ENCODE results near the gene FCN3. TPM values are rescaled to one million over a fixed set of nuclear protein-coding genes. Genes with fewer than 3 reads are reported as not detected.
"Not testable (repeated sequence)": the region's sequence is repeated elsewhere in the genome, so short reads cannot be mapped to it uniquely, and the experiment has no call there.

The FCN3 gene
- total and polyA plus RNA-seq, 10 of the 15 experiments (the other 5 are each of a cell fraction or from before 2014, with no cell fraction given) = 0.28 TPM; not detected in 9

DNA sequence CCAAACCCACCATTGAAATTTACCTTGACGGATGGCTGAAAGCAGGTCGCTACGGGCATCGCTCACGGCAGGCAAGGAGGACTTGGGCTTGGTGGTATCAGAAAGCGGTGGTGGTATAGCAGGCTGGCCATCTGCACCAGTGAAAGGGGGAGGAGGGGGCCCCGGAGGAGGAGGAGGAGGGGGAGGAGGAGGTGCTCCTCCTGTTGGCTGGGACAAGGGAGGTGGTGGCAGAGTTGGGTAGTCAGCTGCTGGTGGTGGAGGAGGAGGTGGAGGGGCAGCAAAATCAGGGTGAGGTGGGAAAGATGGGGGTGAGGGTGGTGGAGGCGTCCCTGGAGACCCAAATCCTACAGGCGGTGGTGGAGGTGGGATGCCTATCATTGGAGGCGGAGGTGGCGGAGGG is 35.0 kb upstream of the FCN3 start (continued):
- TF ChIP-seq, protein P1, sequence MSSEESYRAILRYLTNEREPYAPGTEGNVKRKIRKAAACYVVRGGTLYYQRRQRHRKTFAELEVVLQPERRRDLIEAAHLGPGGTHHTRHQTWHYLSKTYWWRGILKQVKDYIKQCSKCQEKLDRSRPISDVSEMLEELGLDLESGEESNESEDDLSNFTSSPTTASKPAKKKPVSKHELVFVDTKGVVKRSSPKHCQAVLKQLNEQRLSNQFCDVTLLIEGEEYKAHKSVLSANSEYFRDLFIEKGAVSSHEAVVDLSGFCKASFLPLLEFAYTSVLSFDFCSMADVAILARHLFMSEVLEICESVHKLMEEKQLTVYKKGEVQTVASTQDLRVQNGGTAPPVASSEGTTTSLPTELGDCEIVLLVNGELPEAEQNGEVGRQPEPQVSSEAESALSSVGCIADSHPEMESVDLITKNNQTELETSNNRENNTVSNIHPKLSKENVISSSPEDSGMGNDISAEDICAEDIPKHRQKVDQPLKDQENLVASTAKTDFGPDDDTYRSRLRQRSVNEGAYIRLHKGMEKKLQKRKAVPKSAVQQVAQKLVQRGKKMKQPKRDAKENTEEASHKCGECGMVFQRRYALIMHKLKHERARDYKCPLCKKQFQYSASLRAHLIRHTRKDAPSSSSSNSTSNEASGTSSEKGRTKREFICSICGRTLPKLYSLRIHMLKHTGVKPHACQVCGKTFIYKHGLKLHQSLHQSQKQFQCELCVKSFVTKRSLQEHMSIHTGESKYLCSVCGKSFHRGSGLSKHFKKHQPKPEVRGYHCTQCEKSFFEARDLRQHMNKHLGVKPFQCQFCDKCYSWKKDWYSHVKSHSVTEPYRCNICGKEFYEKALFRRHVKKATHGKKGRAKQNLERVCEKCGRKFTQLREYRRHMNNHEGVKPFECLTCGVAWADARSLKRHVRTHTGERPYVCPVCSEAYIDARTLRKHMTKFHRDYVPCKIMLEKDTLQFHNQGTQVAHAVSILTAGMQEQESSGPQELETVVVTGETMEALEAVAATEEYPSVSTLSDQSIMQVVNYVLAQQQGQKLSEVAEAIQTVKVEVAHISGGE (CRISPR knock-in tag; IDR thresholded peaks at IDR 0.05) = no peak
- no peak for TF ChIP-seq SRF (IDR thresholded peaks at IDR 0.05; ENCODE audit: low read depth in 2 of 2, low read length in 2 of 2)

DNA sequence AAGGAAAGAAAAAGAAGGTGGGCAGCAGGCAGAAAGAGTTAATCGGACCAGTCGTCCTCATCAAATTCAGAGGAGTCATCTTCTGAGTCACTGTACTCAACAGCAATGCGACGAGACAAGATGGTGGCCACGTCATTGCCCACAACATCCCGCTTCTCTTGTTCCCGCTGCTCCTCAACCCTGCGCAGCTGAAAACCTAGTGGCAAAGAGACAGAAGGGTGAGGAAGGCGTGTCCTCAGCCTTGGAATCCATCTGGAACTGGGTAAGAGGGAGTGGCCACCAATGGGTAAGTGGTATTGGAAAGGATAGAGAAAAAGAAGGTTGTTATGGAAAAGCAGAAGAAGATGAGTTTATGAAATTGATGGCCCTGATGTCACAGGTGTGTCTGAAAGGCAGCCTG is 33.5 kb upstream of the FCN3 start:
- Histone ChIP-seq H3K27ac (ENCODE audit: control insufficient read depth, insufficient read depth) (no peak overlapping the region), H3K4me2 (ENCODE audit: control insufficient read depth, insufficient read depth) (no peak overlapping the region), H3K9me3 (replicated peaks; ENCODE audit: control insufficient read depth, insufficient read depth, low read length) (no peaks in the 10 kb centered on the region), H4K20me1 (ENCODE audit: control insufficient read depth, insufficient read depth) (no peaks in the 10 kb centered on the region), H3K27me3 (replicated peaks in 1 of 2; ENCODE audit: control insufficient read depth in 2 of 2, insufficient read depth in 2 of 2, low read length in 1 of 2) (no peaks in the 10 kb centered on the region), H3K4me3 (no peak overlapping the region), H3K4me1 (ENCODE audit: control insufficient read depth, insufficient read depth, low read length) (peaks cover 14% of the 10 kb centered on the region), H3K36me3 (ENCODE audit: control insufficient read depth in 2 of 2, insufficient read depth in 2 of 2, low read length in 1 of 2) (peaks cover 25 to 27% of the 10 kb centered on the region in 2 experiments), H3K79me2 (ENCODE audit: control insufficient read depth, insufficient read depth, low read length) (no peaks in the 10 kb centered on the region), H3K9ac (ENCODE audit: control insufficient read depth, insufficient read depth, low read length) (no peak overlapping the region), H2AFZ (ENCODE audit: control insufficient read depth, low read depth, low read length) (no peak overlapping the region)
- WGBS (ENCODE audit: insufficient coverage, insufficient replicate concordance, low lambda C conversion rate, missing lambda C conversion rate) = 90% methylated on average over 9 of the region's 9 CpGs
- in situ Hi-C loops (cut with MboI) (no loop called here), intact Hi-C loops (cut with micrococcal nuclease; ENCODE audit: unreplicated experiment) (no loop called here)
- SMC1A ChIA-PET (ENCODE audit: uncharacterized antibody, unreplicated experiment) = no interaction called here
- TF ChIP-seq, protein P2, sequence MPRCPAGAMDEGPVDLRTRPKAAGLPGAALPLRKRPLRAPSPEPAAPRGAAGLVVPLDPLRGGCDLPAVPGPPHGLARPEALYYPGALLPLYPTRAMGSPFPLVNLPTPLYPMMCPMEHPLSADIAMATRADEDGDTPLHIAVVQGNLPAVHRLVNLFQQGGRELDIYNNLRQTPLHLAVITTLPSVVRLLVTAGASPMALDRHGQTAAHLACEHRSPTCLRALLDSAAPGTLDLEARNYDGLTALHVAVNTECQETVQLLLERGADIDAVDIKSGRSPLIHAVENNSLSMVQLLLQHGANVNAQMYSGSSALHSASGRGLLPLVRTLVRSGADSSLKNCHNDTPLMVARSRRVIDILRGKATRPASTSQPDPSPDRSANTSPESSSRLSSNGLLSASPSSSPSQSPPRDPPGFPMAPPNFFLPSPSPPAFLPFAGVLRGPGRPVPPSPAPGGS (IDR thresholded peaks at IDR 0.05; ENCODE audit: borderline replicate concordance, insufficient read depth, low read depth, low read length, poor library complexity, severe bottlenecking) = no peak
- TF ChIP-seq SP1 (IDR thresholded peaks at IDR 0.05; ENCODE audit: low read depth, low read length) (no peak), TCF12 (IDR thresholded peaks at IDR 0.05; ENCODE audit: low read depth, low read length) (no peak), ESRRA (IDR thresholded peaks at IDR 0.05; ENCODE audit: low read length) (no peak), MEF2B (IDR thresholded peaks at IDR 0.05; ENCODE audit: partially characterized antibody, poor library complexity, severe bottlenecking) (no peak)
- TF ChIP-seq, protein P1 (CRISPR knock-in tag; IDR thresholded peaks at IDR 0.05) = no peak
- RAD21 ChIA-PET (ENCODE audit: unreplicated experiment) = no interaction called here
- CTCF ChIA-PET = no interaction called here
- DNase-seq (ENCODE audit: low read depth, low spot score) (no peak), FAIRE-seq (no peak), ATAC-seq (no peak)
- BruUV-seq (replicated peaks) = no TSS peak
- POLR2A ChIA-PET = no interaction called here

DNA sequence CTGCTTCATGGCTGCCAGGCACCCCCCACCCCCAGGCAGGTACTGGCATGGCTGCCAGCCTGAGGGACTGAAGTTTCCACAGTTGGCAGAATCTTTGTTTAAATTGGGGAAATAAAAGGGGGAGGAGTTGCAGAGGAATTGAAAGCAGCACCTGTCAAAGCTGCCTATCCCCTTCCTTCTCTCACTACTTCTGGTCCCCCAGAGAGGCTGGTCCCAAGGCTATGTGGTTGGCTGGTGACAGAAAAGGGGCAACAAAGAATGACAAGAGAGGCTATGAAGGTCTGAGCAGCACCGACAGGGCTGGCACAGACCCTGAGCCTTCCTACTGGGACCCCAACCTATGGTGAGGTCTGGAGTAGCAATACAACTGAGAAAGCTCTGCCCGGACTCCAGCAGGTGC is 32.2 kb upstream of the FCN3 start:
- Histone ChIP-seq H3K4me1 (ENCODE audit: control insufficient read depth, insufficient read depth, low read length) (peaks cover 20% of the 10 kb centered on the region), H3K36me3 (ENCODE audit: control insufficient read depth in 2 of 2, insufficient read depth in 2 of 2, low read length in 1 of 2) (peaks cover 20 to 23% of the 10 kb centered on the region in 2 experiments)
- in situ Hi-C loops (cut with MboI); DNase-seq (ENCODE audit: low read depth, low spot score); ATAC-seq; H3K9ac ChIP-seq (ENCODE audit: control insufficient read depth, insufficient read depth, low read length); H3K9me3 ChIP-seq (replicated peaks; ENCODE audit: control insufficient read depth, insufficient read depth, low read length); H3K27ac ChIP-seq (ENCODE audit: control insufficient read depth, insufficient read depth); H3K4me2 ChIP-seq (ENCODE audit: control insufficient read depth, insufficient read depth); SMC1A ChIA-PET (ENCODE audit: uncharacterized antibody, unreplicated experiment); intact Hi-C loops (cut with micrococcal nuclease; ENCODE audit: unreplicated experiment); BruUV-seq (replicated peaks); H2AFZ ChIP-seq (ENCODE audit: control insufficient read depth, low read depth, low read length); RAD21 ChIA-PET (ENCODE audit: unreplicated experiment); H3K79me2 ChIP-seq (ENCODE audit: control insufficient read depth, insufficient read depth, low read length); POLR2A ChIA-PET; FAIRE-seq; H3K4me3 ChIP-seq; H4K20me1 ChIP-seq (ENCODE audit: control insufficient read depth, insufficient read depth); H3K27me3 ChIP-seq (replicated peaks in 1 of 2; ENCODE audit: control insufficient read depth in 2 of 2, insufficient read depth in 2 of 2, low read length in 1 of 2): not testable (repeated sequence)
- 45% methylated on average over 2 of the region's 2 CpGs for WGBS (ENCODE audit: insufficient coverage, insufficient replicate concordance, low lambda C conversion rate, missing lambda C conversion rate)
- CTCF ChIA-PET = interaction anchor here (0.9 to 1.1 kb wide), 2 partner anchors 12 to 105 kb away, joined by 3 to 4 read pairs; no protein-coding TSS in a partner anchor

Data from GM12878 (cell line).